Measurements from ENCODE around the gene SLC25A6. TPM values are rescaled to one million over a fixed set of nuclear protein-coding genes. Genes with fewer than 3 reads are reported as not detected.

The SLC25A6 gene
- total and polyA plus RNA-seq, 9 donors, result 105 to 703 (median 519) TPM

DNA sequence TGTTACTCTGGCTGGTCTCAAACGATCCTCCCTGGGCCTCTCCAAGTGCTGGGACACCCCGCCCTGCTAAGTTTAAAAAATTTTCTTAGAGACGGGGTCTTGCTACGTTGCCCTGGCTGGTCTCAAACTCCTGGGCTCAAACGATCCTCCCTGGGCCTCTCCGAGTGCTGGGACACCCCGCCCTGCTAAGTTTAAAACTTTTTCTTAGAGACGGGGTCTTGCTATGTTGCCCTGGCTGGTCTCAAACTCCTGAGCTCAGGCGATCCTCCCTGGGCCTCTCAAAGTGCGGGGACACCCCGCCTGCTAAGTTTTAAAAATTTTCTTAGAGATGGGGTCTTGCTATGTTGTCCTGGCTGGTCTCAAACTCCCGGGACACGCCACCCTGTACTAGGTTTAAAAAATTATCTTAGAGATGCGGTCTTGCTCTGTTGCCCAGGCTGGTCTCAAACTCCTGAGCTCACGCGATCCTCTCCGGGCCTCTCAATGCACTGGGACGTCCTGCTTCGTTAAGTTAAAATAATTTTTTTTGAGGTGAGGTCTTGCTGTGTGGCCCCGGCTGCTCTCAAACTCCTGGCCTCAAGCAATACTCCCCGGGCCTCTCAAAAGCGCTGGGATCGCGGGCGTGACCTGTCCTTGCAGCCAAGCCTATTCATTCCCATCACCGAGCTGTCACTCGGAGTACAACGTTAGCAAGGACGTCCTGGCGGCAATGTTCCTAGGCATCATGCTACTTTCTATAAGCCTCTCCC lies 1.1 kb downstream of the SLC25A6 start:
- H3K36me3 ChIP-seq, result no peaks in the 10 kb centered on the region
- intact Hi-C loops (cut with DNase I), result no loop called here

DNA sequence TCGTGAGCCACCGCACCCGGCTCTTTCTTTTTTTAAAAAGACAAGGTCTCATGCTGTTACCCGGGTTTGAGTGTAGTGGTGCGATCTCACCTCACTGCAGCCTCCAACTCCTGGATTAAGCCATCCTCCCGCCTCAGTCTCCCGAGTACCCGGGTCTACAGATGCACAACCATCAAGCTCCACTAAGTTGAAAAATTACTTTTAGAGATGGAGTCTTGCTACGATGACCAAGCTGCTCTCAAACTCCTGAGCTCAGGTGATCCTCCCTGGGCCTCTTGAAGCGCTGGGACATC lies 2.0 kb downstream of the SLC25A6 start:
- DNase-seq, result peak in 2 of 5 donors; percentile 14 to 20
- no peaks in the 10 kb centered on the region for H3K36me3 ChIP-seq

More for the DNA sequence above, 1.1 kb downstream of the SLC25A6 start:
- H3K4me3 ChIP-seq, result peak overlapping the region; percentile 98
- no peak overlapping the region for H3K27ac ChIP-seq
- peaks cover 16% of the 10 kb centered on the region for H3K4me1 ChIP-seq (ENCODE audit: insufficient read depth)
- peak in 3 of 5 donors; percentile 21 to 49 (median 46) for DNase-seq
- H3K27me3 ChIP-seq, result no peaks in the 10 kb centered on the region
- no peaks in the 10 kb centered on the region for H3K9me3 ChIP-seq
- 41 to 48% (median 44%) methylated on average over 30 of the region's 30 CpGs for WGBS, 3 donors
- TF ChIP-seq EP300 (IDR thresholded peaks at IDR 0.05) (no peak), POLR2A (IDR thresholded peaks at IDR 0.05) (no peak)
- TF ChIP-seq, protein P1, sequence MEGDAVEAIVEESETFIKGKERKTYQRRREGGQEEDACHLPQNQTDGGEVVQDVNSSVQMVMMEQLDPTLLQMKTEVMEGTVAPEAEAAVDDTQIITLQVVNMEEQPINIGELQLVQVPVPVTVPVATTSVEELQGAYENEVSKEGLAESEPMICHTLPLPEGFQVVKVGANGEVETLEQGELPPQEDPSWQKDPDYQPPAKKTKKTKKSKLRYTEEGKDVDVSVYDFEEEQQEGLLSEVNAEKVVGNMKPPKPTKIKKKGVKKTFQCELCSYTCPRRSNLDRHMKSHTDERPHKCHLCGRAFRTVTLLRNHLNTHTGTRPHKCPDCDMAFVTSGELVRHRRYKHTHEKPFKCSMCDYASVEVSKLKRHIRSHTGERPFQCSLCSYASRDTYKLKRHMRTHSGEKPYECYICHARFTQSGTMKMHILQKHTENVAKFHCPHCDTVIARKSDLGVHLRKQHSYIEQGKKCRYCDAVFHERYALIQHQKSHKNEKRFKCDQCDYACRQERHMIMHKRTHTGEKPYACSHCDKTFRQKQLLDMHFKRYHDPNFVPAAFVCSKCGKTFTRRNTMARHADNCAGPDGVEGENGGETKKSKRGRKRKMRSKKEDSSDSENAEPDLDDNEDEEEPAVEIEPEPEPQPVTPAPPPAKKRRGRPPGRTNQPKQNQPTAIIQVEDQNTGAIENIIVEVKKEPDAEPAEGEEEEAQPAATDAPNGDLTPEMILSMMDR (IDR thresholded peaks at IDR 0.05), result no peak

DNA sequence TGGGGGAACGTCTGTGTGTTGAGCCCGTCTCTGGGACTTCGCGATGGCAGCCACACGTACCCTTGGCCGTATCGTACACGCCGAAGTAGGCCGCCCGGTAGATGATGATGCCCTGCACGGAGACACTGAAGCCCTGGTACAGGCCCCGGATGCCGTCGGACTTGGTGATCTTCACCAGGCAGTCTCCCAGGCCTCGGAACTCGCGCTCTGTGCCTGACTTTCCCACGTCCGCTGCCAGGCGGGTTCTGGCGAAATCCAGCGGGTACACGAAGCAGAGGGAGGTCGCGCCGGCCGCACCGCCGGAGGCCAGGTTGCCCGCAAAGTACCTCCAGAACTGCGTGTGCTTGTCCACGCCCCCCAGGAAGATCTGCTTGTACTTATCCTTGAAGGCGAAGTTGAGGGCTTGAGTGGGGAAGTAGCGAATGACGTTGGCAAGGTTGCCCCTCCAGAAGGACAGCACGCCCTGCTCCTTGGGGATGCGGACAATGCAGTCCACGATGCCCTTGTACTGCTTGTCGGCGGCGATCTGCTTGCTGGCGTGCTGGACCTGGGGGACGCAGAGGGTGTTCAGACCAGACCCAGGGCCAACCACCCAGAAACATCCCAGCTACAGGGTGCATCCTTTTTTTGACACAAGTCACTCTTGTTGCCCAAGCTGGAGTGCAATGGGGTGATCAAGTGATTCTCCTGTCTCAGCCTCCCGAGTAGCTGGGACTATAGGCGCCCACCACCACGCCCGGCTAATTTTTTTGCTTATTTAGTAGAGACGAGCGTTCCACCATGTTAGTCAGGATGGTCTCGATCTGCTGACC lies 2.5 kb downstream of the SLC25A6 start:
- 86 to 90% (median 87%) methylated on average over 51 of the region's 51 CpGs for WGBS, 3 donors
- Histone ChIP-seq H3K36me3 (no peaks in the 10 kb centered on the region), H3K9me3 (no peaks in the 10 kb centered on the region), H3K27me3 (no peaks in the 10 kb centered on the region), H3K27ac (no peak overlapping the region), H3K4me3 (no peak overlapping the region), H3K4me1 (ENCODE audit: insufficient read depth) (peaks cover 16% of the 10 kb centered on the region)
- intact Hi-C loops (cut with DNase I), result no loop called here
- TF ChIP-seq, protein P1 (IDR thresholded peaks at IDR 0.05), result no peak
- no peak for TF ChIP-seq EP300 (IDR thresholded peaks at IDR 0.05)
- no peak for TF ChIP-seq POLR2A (IDR thresholded peaks at IDR 0.05)
- peak in 3 of 5 donors; percentile 21 to 42 (median 39) for DNase-seq

More for the DNA sequence above, 2.0 kb downstream of the SLC25A6 start:
- H3K27me3 ChIP-seq, result no peaks in the 10 kb centered on the region
- peaks cover 16% of the 10 kb centered on the region for H3K4me1 ChIP-seq (ENCODE audit: insufficient read depth)
- intact Hi-C loops (cut with DNase I), result no loop called here
- no peak overlapping the region for H3K4me3 ChIP-seq
- H3K9me3 ChIP-seq, result no peaks in the 10 kb centered on the region
- TF ChIP-seq EP300 (IDR thresholded peaks at IDR 0.05) (no peak), POLR2A (IDR thresholded peaks at IDR 0.05) (no peak)
- TF ChIP-seq, protein P1 (IDR thresholded peaks at IDR 0.05), result no peak
- no peak overlapping the region for H3K27ac ChIP-seq
- WGBS, 3 donors, result 84 to 92% (median 85%) methylated on average over 10 of the region's 10 CpGs

DNA sequence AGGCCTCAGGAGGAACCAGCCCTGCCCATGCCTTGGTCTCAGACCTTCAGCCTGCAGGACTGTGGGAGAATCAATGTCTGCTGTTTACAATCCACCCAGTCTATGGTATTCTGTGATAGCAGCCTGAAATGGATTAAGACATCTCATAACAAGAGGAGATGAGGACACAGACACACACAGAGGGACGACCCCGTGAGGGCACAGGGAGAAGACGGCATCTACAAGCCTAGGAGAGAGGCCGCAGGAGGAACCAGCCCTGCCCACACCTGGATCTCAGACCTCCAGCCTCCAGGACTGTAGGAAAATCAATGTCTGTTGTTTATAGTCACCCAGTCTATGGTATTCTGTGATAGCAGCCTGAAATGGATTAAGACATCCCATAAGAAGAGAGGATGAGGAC lies 3.3 kb downstream of the SLC25A6 start:
- peaks cover 16% of the 10 kb centered on the region for H3K4me1 ChIP-seq (ENCODE audit: insufficient read depth)
- intact Hi-C loops (cut with DNase I), result no loop called here
- H3K36me3 ChIP-seq, result no peaks in the 10 kb centered on the region
- peak in 1 of 5 donors; percentile 7 for DNase-seq
- no peaks in the 10 kb centered on the region for H3K9me3 ChIP-seq
- no peak overlapping the region for H3K27ac ChIP-seq
- 88% methylated on average over 4 of the region's 4 CpGs for WGBS, 3 donors
- no peak for TF ChIP-seq POLR2A (IDR thresholded peaks at IDR 0.05)
- TF ChIP-seq EP300 (IDR thresholded peaks at IDR 0.05), result no peak
- TF ChIP-seq, protein P1 (IDR thresholded peaks at IDR 0.05), result no peak
- no peak overlapping the region for H3K4me3 ChIP-seq
- H3K27me3 ChIP-seq, result no peaks in the 10 kb centered on the region

All from ovary (tissue), 9 donors.